Liver (tissue), 9 donors: ENCODE data around the gene EDN3. TPM values are rescaled to one million over a fixed set of nuclear protein-coding genes. Genes with fewer than 3 reads are reported as not detected.

Experiments
- DNase-seq: peaks from one replicate; pipeline ENCODE4 v3.0.0-alpha.2; 2017; ENCODE audit warnings: low spot score
- H3K27ac ChIP-seq, 2 donors: one replicate each; pipeline ENCODE4 v1.7.0; 2013; ENCODE audit warnings: inconsistent platforms in 2 of 2, low read length in 2 of 2, control low read depth in 1 of 2, low read depth in 1 of 2, mild to moderate bottlenecking in 1 of 2
- H3K27me3 ChIP-seq, 4 donors: one replicate each; pipeline versions ENCODE4 v1.6.1 to v1.7.0; 2013; ENCODE audit warnings: low read length in 3 of 4, inconsistent platforms in 1 of 4, mild to moderate bottlenecking in 1 of 4, moderate library complexity in 1 of 4; ENCODE audit not compliant: control insufficient read depth in 4 of 4, insufficient read depth in 4 of 4
- H3K36me3 ChIP-seq, 4 donors: one replicate each; pipeline versions ENCODE4 v1.6.1 to v1.7.0; 2013; ENCODE audit warnings: low read length in 3 of 4, mild to moderate bottlenecking in 3 of 4, low read depth in 1 of 4, moderate library complexity in 1 of 4; ENCODE audit not compliant: control insufficient read depth in 4 of 4, insufficient read depth in 3 of 4
- H3K4me1 ChIP-seq, 4 donors: one replicate each; pipeline versions ENCODE4 v1.6.1 to v1.7.0; 2013; ENCODE audit warnings: low read length in 3 of 4, mild to moderate bottlenecking in 3 of 4, moderate library complexity in 1 of 4; ENCODE audit not compliant: control insufficient read depth in 4 of 4, insufficient read depth in 4 of 4
- H3K4me3 ChIP-seq, 3 donors: one replicate each; pipeline versions ENCODE4 v1.6.1 to v1.7.0; 2013; ENCODE audit warnings: low read length in 3 of 3, control low read depth in 1 of 3, low read depth in 1 of 3, mild to moderate bottlenecking in 1 of 3
- H3K9ac ChIP-seq, 2 donors: one replicate each; pipeline ENCODE4 v1.7.0; 2013; ENCODE audit warnings: low read length in 2 of 2, mild to moderate bottlenecking in 2 of 2, moderate library complexity in 2 of 2, control low read depth in 1 of 2, low read depth in 1 of 2
- H3K9me3 ChIP-seq, 4 donors: one replicate each; pipeline versions ENCODE4 v1.6.1 to v1.7.0; 2013; ENCODE audit warnings: low read length in 3 of 4; ENCODE audit not compliant: control insufficient read depth in 4 of 4
- CTCF ChIP-seq: fragments of 150-350 bp; IDR thresholded peaks from 2 replicates; pipeline ENCODE4 v1.5.1; 2017; ENCODE audit warnings: improper control_type of control experiment, low read depth, low read length; ENCODE audit not compliant: missing input control
- FOXA2 ChIP-seq: IDR thresholded peaks from 2 replicates; pipeline ENCODE4 v1.6.1; 2016; ENCODE audit warnings: antibody characterized with exemption
- GABPA ChIP-seq, 2 donors: IDR thresholded peaks in 1 of 2; conservative IDR thresholded peaks in 1 of 2; 2 replicates each; pipeline ENCODE4 v1.6.1; 2016; ENCODE audit warnings: antibody characterized with exemption in 2 of 2, mild to moderate bottlenecking in 1 of 2, moderate library complexity in 1 of 2
- JUND ChIP-seq, 2 donors: IDR thresholded peaks; 2 replicates each; pipeline ENCODE4 v1.6.1; 2016; ENCODE audit warnings: antibody characterized with exemption in 2 of 2
- NR2F2 ChIP-seq: IDR thresholded peaks from 2 replicates; pipeline ENCODE4 v1.6.1; 2016; ENCODE audit warnings: antibody characterized with exemption
- RAD21 ChIP-seq, 2 donors: IDR thresholded peaks; 2 replicates each; pipeline ENCODE4 v1.6.1; 2016; ENCODE audit warnings: antibody characterized with exemption in 2 of 2, mild to moderate bottlenecking in 2 of 2
- RXRA ChIP-seq, 2 donors: IDR thresholded peaks; 2 replicates each; pipeline ENCODE4 v1.6.1; 2017 to 2018; ENCODE audit warnings: antibody characterized with exemption in 2 of 2, mild to moderate bottlenecking in 1 of 2
- SP1 ChIP-seq: IDR thresholded peaks from 2 replicates; pipeline ENCODE4 v1.6.1; 2018; ENCODE audit warnings: antibody characterized with exemption, mild to moderate bottlenecking
- YY1 ChIP-seq: IDR thresholded peaks from 2 replicates; pipeline ENCODE4 v1.6.1; 2016; ENCODE audit warnings: antibody characterized with exemption, mild to moderate bottlenecking
- WGBS: extraction: QIAGEN DNeasy Blood & Tissue Kit; methylation state at CpG from one replicate; pipeline ENCODE4 v1.1.7; 2013; 5-methylcytosine and 5-hydroxymethylcytosine counted together
- polyA plus RNA-seq, 2 donors: library from polyadenylated mRNA; stranded (reverse) in 1 of 2; unstranded in 1 of 2; fragments of 200-250 nt in 1 of 2; fragments of >200 nt in 1 of 2; fragmentation: Nextera tagmentation in 1 of 2; extraction: Ambion mirVana in 1 of 2; gene quantifications; one replicate each; pipeline versions ENCODE4 v1.2.1 to v1.2.3, GENCODE V29; 2013 to 2015
- total RNA-seq, 2 donors: library from RNA; depleted of rRNA; stranded (reverse); fragments of >200 nt; gene quantifications; one replicate each; pipeline ENCODE4 v1.2.3, GENCODE V29; 2014
- TF ChIP-seq, protein P1 (sequence below): IDR thresholded peaks from 2 replicates; pipeline ENCODE4 v1.6.1; 2016; ENCODE audit warnings: antibody characterized with exemption, mild to moderate bottlenecking
- TF ChIP-seq, protein P2 (sequence below): IDR thresholded peaks from 2 replicates; pipeline ENCODE4 v1.6.1; 2016; ENCODE audit warnings: antibody characterized with exemption
- donor health status: healthy.
- donor health status: healthy.
- donor health status: healthy.
- donor health status: healthy.
- donor health status: healthy.

EDN3 gene
- total and polyA plus RNA-seq, 4 donors = 0.09 TPM; not detected in 3

DNA sequence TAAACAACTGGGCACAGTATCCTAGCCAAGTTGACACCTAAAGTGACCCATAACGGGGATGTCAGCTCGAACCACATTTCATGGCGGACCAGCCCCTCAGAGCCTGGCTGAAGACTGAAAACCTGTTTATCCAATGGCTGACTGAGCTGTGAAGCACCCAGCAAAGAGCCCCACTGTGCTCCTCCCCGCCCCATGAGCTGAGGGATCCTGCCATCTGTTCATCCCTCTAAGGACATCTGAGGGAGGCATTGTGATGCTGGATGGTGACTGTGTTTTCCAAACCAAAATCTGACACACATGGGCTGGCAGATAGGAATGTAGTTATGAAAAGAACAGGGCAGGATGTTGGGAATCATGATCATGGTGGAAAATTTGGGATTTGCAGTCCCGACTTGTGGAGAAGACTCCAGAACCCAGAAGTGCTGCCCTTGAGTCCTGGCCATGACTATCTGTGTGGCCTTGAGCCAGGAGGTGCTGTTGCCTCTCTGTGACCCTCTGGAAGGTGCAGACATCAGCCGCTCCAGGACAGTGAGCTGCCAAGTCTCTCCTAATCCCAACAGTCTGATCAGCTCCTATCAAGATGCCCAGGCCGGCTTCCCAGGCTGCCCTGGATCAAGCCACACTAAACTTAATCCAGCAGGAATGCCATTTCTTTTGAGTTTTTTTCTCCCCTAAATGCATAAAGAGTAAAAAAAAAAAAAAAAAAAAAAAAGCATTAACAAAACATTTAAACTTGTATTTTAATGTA is 5.7 kb downstream of the EDN3 start:
- no peaks in the 10 kb centered on the region for H3K36me3 ChIP-seq
- H3K4me3 ChIP-seq = no peak overlapping the region
- peaks cover 0 to 10% (median 7%) of the 10 kb centered on the region in 4 donors for H3K27me3 ChIP-seq
- H3K27ac ChIP-seq = no peak overlapping the region
- DNase-seq = no peak
- WGBS = 87% methylated on average over 7 of the region's 7 CpGs
- no peaks in the 10 kb centered on the region for H3K4me1 ChIP-seq
- H3K9me3 ChIP-seq = no peaks in the 10 kb centered on the region
- H3K9ac ChIP-seq = no peak overlapping the region
- no peak for TF ChIP-seq FOXA2
- TF ChIP-seq GABPA (IDR thresholded peaks at IDR 0.05 in 1 of 2, conservative IDR thresholded peaks at IDR 0.05 in 1 of 2) = no peak
- TF ChIP-seq JUND (IDR thresholded peaks at IDR 0.05) = no peak
- TF ChIP-seq RXRA (IDR thresholded peaks at IDR 0.05) = no peak
- TF ChIP-seq, protein P1, sequence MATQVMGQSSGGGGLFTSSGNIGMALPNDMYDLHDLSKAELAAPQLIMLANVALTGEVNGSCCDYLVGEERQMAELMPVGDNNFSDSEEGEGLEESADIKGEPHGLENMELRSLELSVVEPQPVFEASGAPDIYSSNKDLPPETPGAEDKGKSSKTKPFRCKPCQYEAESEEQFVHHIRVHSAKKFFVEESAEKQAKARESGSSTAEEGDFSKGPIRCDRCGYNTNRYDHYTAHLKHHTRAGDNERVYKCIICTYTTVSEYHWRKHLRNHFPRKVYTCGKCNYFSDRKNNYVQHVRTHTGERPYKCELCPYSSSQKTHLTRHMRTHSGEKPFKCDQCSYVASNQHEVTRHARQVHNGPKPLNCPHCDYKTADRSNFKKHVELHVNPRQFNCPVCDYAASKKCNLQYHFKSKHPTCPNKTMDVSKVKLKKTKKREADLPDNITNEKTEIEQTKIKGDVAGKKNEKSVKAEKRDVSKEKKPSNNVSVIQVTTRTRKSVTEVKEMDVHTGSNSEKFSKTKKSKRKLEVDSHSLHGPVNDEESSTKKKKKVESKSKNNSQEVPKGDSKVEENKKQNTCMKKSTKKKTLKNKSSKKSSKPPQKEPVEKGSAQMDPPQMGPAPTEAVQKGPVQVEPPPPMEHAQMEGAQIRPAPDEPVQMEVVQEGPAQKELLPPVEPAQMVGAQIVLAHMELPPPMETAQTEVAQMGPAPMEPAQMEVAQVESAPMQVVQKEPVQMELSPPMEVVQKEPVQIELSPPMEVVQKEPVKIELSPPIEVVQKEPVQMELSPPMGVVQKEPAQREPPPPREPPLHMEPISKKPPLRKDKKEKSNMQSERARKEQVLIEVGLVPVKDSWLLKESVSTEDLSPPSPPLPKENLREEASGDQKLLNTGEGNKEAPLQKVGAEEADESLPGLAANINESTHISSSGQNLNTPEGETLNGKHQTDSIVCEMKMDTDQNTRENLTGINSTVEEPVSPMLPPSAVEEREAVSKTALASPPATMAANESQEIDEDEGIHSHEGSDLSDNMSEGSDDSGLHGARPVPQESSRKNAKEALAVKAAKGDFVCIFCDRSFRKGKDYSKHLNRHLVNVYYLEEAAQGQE = no peak
- TF ChIP-seq YY1 = no peak
- TF ChIP-seq NR2F2 = no peak

GRCh38 chr20:59307270-59307669 is 6.9 kb downstream of the EDN3 start:
- 89% methylated on average over 3 of the region's 3 CpGs for WGBS
- H3K9me3 ChIP-seq = no peaks in the 10 kb centered on the region
- TF ChIP-seq, protein P2, sequence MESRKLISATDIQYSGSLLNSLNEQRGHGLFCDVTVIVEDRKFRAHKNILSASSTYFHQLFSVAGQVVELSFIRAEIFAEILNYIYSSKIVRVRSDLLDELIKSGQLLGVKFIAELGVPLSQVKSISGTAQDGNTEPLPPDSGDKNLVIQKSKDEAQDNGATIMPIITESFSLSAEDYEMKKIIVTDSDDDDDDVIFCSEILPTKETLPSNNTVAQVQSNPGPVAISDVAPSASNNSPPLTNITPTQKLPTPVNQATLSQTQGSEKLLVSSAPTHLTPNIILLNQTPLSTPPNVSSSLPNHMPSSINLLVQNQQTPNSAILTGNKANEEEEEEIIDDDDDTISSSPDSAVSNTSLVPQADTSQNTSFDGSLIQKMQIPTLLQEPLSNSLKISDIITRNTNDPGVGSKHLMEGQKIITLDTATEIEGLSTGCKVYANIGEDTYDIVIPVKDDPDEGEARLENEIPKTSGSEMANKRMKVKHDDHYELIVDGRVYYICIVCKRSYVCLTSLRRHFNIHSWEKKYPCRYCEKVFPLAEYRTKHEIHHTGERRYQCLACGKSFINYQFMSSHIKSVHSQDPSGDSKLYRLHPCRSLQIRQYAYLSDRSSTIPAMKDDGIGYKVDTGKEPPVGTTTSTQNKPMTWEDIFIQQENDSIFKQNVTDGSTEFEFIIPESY = no peak
- TF ChIP-seq JUND (IDR thresholded peaks at IDR 0.05) (no peak), RXRA (IDR thresholded peaks at IDR 0.05) (no peak), CTCF (no peak), SP1 (no peak), RAD21 (IDR thresholded peaks at IDR 0.05) (no peak)

More at GRCh38 chr20:59307270-59307669, 6.9 kb downstream of the EDN3 start:
- Histone ChIP-seq H3K4me1 (no peaks in the 10 kb centered on the region), H3K9ac (no peak overlapping the region), H3K36me3 (no peaks in the 10 kb centered on the region), H3K4me3 (no peak overlapping the region), H3K27ac (no peak overlapping the region), H3K27me3 (peaks cover 0 to 7% (median 4%) of the 10 kb centered on the region in 4 donors)
- DNase-seq = no peak
